HepG2 (cell line): Measurements from ENCODE around the gene NPPA. TPM values are rescaled to one million over a fixed set of nuclear protein-coding genes. Genes with fewer than 3 reads are reported as not detected.

Experiments used
- AGO1 ChIP-seq: fragments of 200-400 bp; formaldehyde crosslinking; IDR thresholded peaks from 2 replicates; pipeline ENCODE4 v1.6.1; 2017; ENCODE audit warnings: mild to moderate bottlenecking, low read depth, low read length, moderate library complexity; ENCODE audit not compliant: poor library complexity, severe bottlenecking
- ATF7 ChIP-seq, 2 experiments: fragments of 450-650 bp in 1 of 2; sonication (generic) in 1 of 2; formaldehyde crosslinking in 1 of 2; IDR thresholded peaks; 2 replicates each; pipeline versions ENCODE4 v1.4.0 to v1.6.1; 2016 to 2020; ENCODE audit warnings: antibody characterized with exemption in 1 of 2, mild to moderate bottlenecking in 1 of 2, missing genetic modification reagents in 1 of 2
- ATF7-NPFF ChIP-seq: sonication (generic); formaldehyde crosslinking; IDR thresholded peaks from 2 replicates; pipeline ENCODE4 v1.8.1; 2023; ENCODE audit warnings: mild to moderate bottlenecking, low read depth, missing genetic modification reagents, moderate library complexity
- FOXA3 ChIP-seq: IDR thresholded peaks from 2 replicates; pipeline ENCODE4 v1.6.1; 2016; ENCODE audit warnings: missing genetic modification reagents, missing compliant biosample characterization
- GABPB1 ChIP-seq: IDR thresholded peaks from 2 replicates; pipeline ENCODE4 v1.6.1; 2016; ENCODE audit warnings: mild to moderate bottlenecking, missing genetic modification reagents, moderate library complexity, missing compliant biosample characterization
- GATAD2A ChIP-seq: IDR thresholded peaks from 2 replicates; pipeline ENCODE4 v1.6.1; 2016
- HDAC6 ChIP-seq: fragments of 200-600 bp; sonication (generic); IDR thresholded peaks from 2 replicates; pipeline ENCODE4 v1.7.0; 2017; ENCODE audit warnings: mild to moderate bottlenecking, antibody characterized with exemption, low read length, low read depth
- HNRNPUL1 ChIP-seq: fragments of 200-400 bp; formaldehyde crosslinking; IDR thresholded peaks from 2 replicates; pipeline ENCODE4 v1.6.1; 2017; ENCODE audit warnings: low read depth, mild to moderate bottlenecking, low read length, moderate library complexity
- IKZF1 ChIP-seq: fragments of 450-650 bp; IDR thresholded peaks from 2 replicates; pipeline ENCODE4 v1.7.1; 2016
- KLF15 ChIP-seq: sonication (generic); formaldehyde crosslinking; IDR thresholded peaks from 2 replicates; pipeline ENCODE4 v1.8.1; 2023; ENCODE audit warnings: borderline replicate concordance, mild to moderate bottlenecking, inconsistent platforms, missing genetic modification reagents, mixed read lengths
- KLF16 ChIP-seq, 2 experiments: sonication (generic) in 1 of 2; formaldehyde crosslinking in 1 of 2; IDR thresholded peaks; 2 replicates each; pipeline versions ENCODE4 v1.6.1 to v1.8.0; 2016 to 2023; ENCODE audit warnings: missing genetic modification reagents in 2 of 2, missing compliant biosample characterization in 1 of 2
- NFYC ChIP-seq: IDR thresholded peaks from 2 replicates; pipeline ENCODE4 v1.6.1; 2016; ENCODE audit warnings: missing genetic modification reagents, missing compliant biosample characterization
- SRSF1 ChIP-seq: fragments of 200-400 bp; formaldehyde crosslinking; optimal IDR thresholded peaks from 2 replicates; pipeline ENCODE3; 2017; ENCODE audit warnings: mild to moderate bottlenecking, low read depth, low read length, moderate library complexity
- STAG1 ChIP-seq: sonication (generic); formaldehyde crosslinking; IDR thresholded peaks from 2 replicates; pipeline ENCODE4 v1.4.0; 2020; ENCODE audit warnings: missing genetic modification reagents
- SYNCRIP ChIP-seq: fragments of 200-400 bp; formaldehyde crosslinking; IDR thresholded peaks from 2 replicates; pipeline ENCODE4 v1.6.1; 2018; ENCODE audit warnings: mild to moderate bottlenecking, low read depth, low read length; ENCODE audit not compliant: insufficient read depth
- TEAD3 ChIP-seq: optimal IDR thresholded peaks from 2 replicates; pipeline ENCODE3; 2016; ENCODE audit warnings: borderline replicate concordance
- TMF1 ChIP-seq: sonication (generic); formaldehyde crosslinking; IDR thresholded peaks from 2 replicates; pipeline ENCODE4 v1.8.1; 2022; ENCODE audit warnings: low read depth, missing genetic modification reagents
- ZFP36L2 ChIP-seq: sonication (generic); formaldehyde crosslinking; IDR thresholded peaks from 2 replicates; pipeline ENCODE4 v1.4.0; 2020; ENCODE audit warnings: missing genetic modification reagents
- ZFP41 ChIP-seq: sonication (generic); formaldehyde crosslinking; IDR thresholded peaks from 2 replicates; pipeline ENCODE4 v1.4.0; 2020; ENCODE audit warnings: mild to moderate bottlenecking, missing genetic modification reagents, borderline replicate concordance
- ZNF510 ChIP-seq: sonication (generic); formaldehyde crosslinking; IDR thresholded peaks from 2 replicates; pipeline ENCODE4 v1.4.0; 2020; ENCODE audit warnings: low read depth, mild to moderate bottlenecking, missing genetic modification reagents
- ZNF513 ChIP-seq: sonication (generic); formaldehyde crosslinking; conservative IDR thresholded peaks from 2 replicates; pipeline ENCODE4 v1.5.0; 2020; ENCODE audit warnings: missing genetic modification reagents
- ZNF562 ChIP-seq: sonication (generic); formaldehyde crosslinking; IDR thresholded peaks from 2 replicates; pipeline ENCODE4 v1.8.0; 2022; ENCODE audit warnings: missing genetic modification reagents, borderline replicate concordance
- ZNF777 ChIP-seq: sonication (generic); formaldehyde crosslinking; IDR thresholded peaks from 2 replicates; pipeline ENCODE4 v1.4.0; 2020; ENCODE audit warnings: missing genetic modification reagents
- ZNF792 ChIP-seq: IDR thresholded peaks from 2 replicates; pipeline ENCODE4 v1.6.1; 2016
- polyA plus RNA-seq, 8 experiments: library from polyadenylated mRNA; depleted of rRNA in 3 of 8; stranded (reverse) in 7 of 8; unstranded in 1 of 8; fragments of >200 nt; fragmentation: Illumina TruSeq in 4 of 8; extraction: Trizol in 4 of 8; gene quantifications; 2 replicates each; pipeline versions ENCODE4 v1.2.1 to v1.2.3, GENCODE V29; 2011 to 2016; ENCODE audit warnings: low read depth in 4 of 8, missing spikeins in 1 of 8, mixed read lengths in 1 of 8; ENCODE audit not compliant: insufficient read depth in 1 of 8
- total RNA-seq, 5 experiments: library from RNA; depleted of rRNA; stranded (reverse); fragments of >200 nt; fragmentation: Illumina TruSeq; extraction: Trizol; gene quantifications; 2 replicates each; pipeline ENCODE4 v1.2.3, GENCODE V29; 2016; ENCODE audit warnings: low read depth in 1 of 5
- TF ChIP-seq, protein P1 (sequence below): sonication (generic); formaldehyde crosslinking; IDR thresholded peaks from 2 replicates; pipeline ENCODE4 v1.4.0; 2020; ENCODE audit warnings: missing genetic modification reagents

Gene NPPA
- total and polyA plus RNA-seq, 2 of the 13 experiments (the other 11 are each of a cell fraction or from before 2014, with no cell fraction given): not detected

DNA sequence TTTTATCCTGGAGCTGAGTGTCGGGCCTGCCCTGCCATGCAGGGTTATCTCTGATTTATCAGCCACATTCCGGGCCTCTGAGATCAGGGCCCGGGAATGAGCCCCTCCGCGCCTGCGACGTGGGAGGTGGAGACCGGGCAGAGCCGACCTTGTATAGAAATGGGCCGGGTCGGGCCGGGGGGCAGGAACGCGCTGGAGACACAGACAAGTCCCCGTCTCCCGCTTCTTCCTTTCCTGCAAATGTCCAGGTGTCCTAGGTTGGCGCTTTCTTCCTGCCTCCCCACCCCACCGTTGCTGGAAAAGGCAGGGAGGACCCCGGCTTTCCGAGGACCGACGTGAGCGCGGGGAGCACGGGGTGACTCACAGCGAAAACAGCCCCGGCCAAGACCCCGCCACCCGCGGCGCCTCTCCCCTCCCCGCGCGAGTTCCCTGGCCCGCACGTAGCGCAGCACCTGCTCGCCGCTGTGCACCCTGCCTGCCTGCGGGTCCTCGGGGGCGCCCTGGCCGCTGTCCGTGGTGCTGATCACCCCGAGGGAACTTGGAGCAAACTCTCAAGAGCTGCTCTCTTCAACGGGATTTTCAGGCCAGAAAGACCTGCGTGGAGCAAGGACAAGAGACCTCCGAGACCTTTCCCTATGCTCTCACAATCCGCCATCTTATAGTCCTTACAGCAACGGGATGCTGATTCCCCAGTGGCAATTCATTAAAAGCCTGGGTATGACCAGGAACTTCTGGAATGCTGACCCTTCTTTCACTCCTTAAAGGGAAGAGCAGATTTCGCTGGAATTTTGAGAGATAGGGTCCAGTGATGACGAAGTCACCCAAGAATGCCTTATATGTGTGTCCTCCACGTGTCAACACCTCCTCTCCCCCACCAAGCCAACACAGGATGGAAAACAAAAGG is 11.6 kb upstream of the NPPA start (continued):
- TF ChIP-seq ZNF513 (CRISPR knock-in tag) (no peak), GABPB1 (CRISPR knock-in tag) (peak; percentile 73), NFYC (peak; percentile 45), TMF1 (CRISPR knock-in tag) (peak; percentile 96), ZFP36L2 (CRISPR knock-in tag) (peak; percentile 98), ATF7-NPFF (CRISPR knock-in tag) (peak; percentile 97), ZNF777 (CRISPR knock-in tag) (peak; percentile 76), KLF16 (CRISPR knock-in tag; IDR thresholded peaks at IDR 0.05) (peak in 1 of 2 experiments; percentile 99; a peak in 2 of 4 replicates), SRSF1 (no peak), HDAC6 (no peak), ZFP41 (CRISPR knock-in tag) (peak; percentile 87; the same call in 1 of the 2 replicates), AGO1 (no peak), HNRNPUL1 (no peak), STAG1 (peak; percentile 47), FOXA3 (CRISPR knock-in tag) (peak; percentile 69), IKZF1 (no peak), ZNF792 (peak; percentile 99), GATAD2A (CRISPR knock-in tag) (peak; percentile 79), ZNF510 (CRISPR knock-in tag) (peak; percentile 93), SYNCRIP (no peak), ZNF562 (no peak), KLF15 (peak; percentile 90; the same call in 1 of the 2 replicates), TEAD3 (CRISPR knock-in tag) (peak; percentile 52), ATF7 (IDR thresholded peaks at IDR 0.05) (no peak), ATF7 (CRISPR knock-in tag; IDR thresholded peaks at IDR 0.05) (0 out of 2 replicates have a peak, but pooled peaks have one; percentile 27)
- TF ChIP-seq, protein P1, sequence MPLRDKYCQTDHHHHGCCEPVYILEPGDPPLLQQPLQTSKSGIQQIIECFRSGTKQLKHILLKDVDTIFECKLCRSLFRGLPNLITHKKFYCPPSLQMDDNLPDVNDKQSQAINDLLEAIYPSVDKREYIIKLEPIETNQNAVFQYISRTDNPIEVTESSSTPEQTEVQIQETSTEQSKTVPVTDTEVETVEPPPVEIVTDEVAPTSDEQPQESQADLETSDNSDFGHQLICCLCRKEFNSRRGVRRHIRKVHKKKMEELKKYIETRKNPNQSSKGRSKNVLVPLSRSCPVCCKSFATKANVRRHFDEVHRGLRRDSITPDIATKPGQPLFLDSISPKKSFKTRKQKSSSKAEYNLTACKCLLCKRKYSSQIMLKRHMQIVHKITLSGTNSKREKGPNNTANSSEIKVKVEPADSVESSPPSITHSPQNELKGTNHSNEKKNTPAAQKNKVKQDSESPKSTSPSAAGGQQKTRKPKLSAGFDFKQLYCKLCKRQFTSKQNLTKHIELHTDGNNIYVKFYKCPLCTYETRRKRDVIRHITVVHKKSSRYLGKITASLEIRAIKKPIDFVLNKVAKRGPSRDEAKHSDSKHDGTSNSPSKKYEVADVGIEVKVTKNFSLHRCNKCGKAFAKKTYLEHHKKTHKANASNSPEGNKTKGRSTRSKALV (CRISPR knock-in tag): peak; percentile 94
